ENCODE results near the gene MOG.
"Not testable (repeated sequence)": the region's sequence is repeated elsewhere in the genome, so short reads cannot be mapped to it uniquely, and the experiment has no call there.

MOG gene

DNA sequence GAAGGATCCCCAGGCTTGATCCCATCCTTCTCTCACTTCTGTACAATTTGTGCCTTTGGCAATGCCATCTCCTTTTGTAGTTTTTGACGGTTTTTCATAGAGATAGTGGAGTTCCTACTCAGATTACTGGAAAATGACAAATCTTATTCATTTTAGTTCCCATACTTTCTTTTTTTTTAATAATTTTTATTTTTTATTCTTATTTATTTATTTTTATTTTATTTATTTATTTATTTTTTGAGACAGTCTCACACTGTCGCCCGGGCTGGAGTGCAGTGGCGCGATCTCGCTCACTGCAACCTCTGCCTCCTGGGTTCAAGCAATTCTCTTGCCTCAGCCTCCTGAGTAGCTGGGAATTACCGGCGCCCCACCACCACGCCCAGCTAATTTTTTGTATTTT lies 19.6 kb upstream of the MOG start:
- in situ Hi-C loops (cut with MboI; ENCODE audit: low sequenced_read_pairs): no loop called here

DNA sequence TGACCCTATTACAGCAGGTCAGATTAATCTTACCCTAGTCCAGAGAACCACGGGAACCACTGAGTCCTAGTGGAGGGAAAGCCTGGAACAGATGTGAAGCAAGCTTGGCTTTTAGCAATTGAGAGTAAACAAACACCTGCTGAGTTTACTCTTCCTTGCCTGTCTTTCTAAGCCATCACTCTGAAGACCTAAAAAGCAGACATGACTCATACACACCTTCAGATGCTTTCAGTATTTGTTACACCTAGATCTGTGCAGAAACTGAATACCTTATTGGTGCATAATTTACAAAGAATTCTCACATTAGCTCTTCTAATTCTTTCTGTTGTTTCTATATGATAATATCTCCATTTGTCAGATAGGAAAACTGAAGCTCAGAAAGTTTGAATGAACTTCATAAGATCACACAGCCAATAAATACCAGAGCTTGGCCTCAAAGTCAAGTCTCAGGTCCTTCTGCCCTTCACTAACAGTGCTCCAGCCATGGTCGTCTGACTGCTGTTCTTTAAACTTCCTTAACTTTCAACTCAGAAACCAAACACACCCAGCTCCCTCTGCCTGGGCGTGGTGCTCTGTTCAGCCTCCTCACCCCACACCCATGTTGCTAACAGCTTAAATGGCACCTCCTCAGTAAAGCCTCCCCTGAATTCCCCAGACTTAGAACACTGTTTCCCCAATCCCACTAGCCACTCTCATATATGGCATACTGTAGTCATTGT lies 15.3 kb upstream of the MOG start:
- in situ Hi-C loops (cut with MboI; ENCODE audit: low sequenced_read_pairs): no loop called here

DNA sequence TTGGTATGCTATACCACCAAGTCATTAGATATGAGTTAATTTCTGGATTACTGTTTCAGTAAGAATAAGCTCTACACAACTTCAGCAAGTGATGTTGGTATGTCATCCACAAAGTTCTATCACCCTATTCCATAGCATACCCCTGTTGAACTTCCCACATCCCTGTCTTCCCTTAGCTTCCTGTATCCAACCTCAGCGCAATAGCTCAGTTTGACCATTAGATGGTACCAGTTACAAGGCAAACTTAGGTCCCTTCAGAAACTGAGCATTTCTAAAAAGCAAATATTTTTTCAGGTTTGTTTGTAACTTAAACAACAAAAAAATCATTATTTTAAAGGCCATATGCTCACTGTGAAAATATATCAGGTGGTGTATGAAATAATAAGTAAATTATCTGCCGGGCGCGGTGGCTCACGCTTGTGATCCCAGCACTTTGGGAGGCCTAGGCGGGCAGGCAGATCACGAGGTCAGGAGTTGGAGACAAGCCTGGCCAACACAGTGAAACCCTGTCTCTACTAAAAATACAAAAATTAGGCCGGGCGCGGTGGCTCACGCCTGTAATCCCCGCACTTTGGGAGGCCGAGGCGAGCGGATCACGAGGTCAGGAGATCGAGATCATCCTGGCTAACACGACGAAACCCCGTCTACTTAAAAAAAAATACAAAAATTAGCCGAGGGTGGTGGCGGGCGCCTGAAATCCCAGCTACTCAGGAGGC lies 8.8 kb upstream of the MOG start:
- in situ Hi-C loops (cut with MboI; ENCODE audit: low sequenced_read_pairs): no loop called here

DNA sequence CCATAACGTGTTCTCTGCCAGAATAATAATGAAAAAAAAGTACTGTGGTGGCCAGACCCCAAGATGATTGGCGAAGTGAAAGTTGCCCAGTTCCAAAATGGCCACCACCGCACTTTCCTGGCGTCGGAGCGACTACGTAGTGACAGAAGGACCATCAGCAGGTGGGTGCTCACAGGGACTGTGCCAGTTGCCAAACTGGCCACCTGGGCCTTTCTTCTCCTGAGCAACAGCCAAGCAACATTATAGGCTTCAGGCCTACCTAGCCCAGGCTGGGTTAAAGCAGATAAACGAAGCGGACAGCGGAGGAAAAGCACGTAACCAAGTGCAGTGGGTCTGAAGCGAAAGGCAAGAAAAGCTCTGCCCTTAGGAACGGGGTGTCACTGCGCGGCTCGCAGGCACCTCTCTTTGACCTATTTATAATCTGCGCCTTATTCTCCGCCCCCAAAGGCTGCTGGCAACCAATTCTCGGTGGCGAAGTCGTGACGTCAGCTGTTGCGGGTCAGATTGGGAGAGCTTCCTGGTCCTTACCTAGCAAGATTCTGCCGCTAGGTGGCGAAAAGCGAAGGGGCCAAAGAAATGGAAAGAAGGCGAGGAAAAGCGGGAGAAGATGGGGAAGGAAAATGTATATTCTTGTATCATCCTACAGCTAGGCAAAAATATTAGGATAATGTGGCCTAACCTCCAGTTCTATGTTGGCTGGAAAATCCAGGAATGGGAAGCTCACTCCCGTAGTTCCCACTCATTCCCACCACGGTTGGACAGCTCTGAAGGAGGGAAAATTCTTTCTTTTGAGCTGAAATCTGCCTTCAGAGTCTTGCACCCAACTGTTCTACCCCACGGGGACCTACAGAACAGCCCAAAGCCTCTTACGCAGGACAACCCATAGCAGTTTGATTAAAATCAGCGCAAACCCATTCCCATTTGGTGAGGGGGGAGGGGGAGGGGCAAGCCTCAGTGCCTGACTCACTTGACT lies 6.9 kb upstream of the MOG start:
- in situ Hi-C loops (cut with MboI; ENCODE audit: low sequenced_read_pairs): no loop called here

DNA sequence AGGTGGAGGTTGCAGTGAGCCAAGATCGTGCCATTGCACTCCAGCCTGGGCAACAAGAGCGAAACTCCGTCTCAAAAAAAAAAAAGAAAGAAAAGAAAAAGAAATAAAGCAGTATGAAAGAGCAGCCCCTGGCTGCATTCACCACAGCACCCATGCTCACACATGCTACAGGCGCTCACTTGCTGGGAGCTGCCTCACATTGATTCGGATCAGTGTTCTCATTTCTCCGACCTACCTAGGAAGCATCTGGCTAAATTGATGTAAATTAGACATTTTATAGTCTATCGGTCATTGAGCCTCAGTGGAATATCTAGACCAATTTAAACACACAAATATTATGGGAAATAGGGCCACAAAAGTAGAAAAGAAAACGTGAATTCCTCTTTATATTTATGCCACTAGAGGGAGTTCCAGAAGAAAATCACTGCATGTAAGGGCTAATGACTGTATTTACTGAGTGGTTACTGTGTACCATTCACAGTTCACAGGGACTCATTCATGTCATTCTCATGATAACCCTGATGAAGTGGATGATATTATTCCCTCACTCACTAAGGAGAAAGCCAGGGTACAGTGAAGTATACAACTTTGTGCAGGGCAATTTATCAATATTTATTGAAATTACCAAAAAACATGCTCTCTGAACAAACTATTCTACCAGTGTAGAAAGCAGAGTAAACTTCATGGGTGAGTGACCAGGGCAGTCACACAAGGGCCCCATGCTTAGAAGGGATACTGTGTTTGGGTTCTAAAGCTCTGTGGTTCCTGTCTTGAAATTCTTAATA lies 5.3 kb upstream of the MOG start:
- in situ Hi-C loops (cut with MboI; ENCODE audit: low sequenced_read_pairs): no loop called here

DNA sequence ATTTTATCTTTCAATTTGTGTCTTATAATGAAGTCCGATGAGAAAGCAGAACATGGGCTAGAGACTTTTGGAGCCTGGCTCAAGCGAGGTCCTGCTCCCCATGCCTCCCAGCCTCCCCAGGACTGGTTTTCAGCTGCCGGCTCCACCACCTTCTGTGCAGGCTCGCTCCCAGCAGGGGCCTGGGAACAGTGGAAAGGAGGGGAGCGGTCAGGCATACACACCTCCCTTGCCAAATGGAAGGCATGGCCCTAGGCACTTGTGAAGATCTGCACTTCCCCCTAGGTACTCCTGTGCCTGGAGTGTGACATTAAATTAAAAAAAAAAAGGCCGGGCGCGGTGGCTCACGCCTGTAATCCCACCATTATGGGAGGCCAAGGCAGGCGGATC lies 4.7 kb upstream of the MOG start:
- in situ Hi-C loops (cut with MboI; ENCODE audit: low sequenced_read_pairs): no loop called here

DNA sequence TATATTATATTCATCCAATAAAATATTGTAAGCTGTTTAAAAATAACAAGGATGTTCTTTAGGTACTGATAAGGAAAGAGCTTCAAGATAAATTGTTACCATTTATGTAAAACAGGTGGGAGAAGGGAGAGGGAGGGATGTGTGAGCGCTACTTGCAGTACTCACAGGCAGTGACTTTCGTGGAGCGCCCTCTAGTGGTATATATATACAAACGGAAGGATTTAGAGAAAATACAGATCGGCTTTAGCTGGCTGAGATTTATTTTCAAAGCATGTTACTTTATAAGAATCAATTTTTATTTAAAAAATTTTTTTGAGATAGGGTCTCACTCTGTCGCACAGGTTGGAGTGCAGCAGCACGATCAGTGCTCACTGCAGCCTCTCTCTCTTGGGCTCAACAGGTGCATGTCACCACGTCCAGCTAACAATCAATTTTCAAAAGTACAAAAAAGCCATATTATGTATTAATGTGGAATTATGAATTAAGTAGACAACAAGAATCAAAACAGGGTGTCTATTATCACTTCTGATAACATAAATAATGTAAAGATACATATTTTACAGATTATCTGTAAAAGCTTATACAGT lies 3.3 kb upstream of the MOG start:
- in situ Hi-C loops (cut with MboI; ENCODE audit: low sequenced_read_pairs): no loop called here

DNA sequence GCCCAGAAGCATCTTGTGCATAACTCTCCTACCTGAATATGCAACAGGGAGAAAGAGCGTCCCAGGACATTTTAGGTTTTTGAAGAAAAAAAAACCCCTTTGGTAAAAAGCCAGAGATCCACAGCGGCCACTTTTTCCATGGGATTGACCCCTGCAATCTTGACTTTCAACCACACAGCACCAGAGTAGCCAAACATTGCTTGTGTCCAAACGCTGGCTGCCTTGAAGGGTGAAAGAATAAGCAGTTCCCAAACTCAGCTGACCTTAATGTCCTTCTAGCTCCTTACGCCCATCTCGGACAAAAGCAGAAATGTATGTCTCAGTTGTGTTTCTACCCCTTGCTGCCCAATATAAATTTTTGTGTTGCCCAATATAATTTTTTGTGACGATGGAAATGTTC lies 1.2 kb upstream of the MOG start:
- in situ Hi-C loops (cut with MboI; ENCODE audit: low sequenced_read_pairs): no loop called here

DNA sequence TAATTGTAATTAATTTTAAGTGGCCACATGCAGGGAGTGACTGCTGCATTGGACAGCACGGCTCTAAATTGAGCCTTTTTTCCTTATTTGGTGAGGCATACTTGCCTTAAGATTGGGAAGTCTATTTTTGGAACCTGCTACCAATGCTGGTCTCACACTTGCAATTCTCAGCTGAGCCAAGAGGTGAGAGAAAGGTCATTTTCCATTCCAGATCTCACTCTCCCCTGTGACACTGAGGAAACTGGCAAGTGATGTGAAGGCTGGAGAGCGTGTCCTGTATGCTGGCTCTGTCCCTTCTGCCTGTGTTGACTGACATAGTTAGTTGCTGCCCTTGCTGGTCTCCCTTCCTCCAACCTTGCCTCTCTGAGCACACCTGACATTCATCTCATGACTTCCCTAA lies 735 bp upstream of the MOG start:
- in situ Hi-C loops (cut with MboI; ENCODE audit: low sequenced_read_pairs): no loop called here

DNA sequence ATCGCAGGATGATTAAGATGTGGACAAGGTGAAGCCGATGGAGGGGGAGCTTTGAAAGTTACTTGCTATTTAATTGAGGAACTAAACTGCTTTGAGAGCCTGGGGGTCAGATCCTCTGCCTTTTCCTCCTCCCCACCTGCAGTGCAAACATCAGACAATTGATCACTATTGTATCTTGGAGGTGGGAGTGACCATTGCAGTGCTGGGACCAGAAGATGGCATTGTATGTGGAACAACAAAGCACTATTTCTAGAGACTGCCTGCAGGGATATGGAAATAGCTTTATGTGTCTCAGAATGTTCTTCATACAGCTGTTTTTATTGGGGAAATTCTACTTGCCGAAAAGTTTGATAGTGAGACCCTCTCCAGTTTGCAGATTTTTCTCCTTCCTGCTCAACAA lies 4.2 kb downstream of the MOG start:
- in situ Hi-C loops (cut with MboI; ENCODE audit: low sequenced_read_pairs): no loop called here

DNA sequence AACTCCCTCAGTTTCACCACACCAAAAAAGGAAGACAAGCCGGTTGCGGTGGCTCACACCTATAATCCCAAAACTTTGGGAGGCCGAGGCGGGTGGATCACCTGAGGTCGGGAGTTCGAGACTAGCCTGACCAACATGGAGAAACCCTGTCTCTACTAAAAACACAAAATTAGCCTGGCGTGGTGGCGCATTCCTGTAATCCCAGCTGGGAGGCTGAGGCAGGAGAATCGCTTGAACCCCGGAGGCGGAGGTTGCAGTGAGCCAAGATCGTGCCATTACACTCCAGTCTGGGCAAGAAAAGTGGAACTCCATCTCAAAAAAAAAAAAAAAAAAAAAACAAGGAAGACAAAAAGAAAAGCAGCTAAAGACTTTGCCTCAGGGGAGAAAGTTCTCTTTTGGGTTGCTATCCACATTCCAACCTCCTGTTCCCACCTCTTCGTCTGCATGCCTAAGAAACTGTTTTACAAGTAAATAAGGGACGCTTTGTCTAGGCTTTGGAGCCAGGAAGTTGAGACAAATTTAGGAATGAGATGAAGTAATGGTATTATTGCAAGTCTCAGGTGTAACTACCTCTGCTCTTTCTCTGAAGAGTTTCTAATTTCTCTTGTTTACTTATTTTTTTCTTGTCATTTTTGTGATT lies 4.7 kb downstream of the MOG start:
- in situ Hi-C loops (cut with MboI; ENCODE audit: low sequenced_read_pairs): not testable (repeated sequence)

DNA sequence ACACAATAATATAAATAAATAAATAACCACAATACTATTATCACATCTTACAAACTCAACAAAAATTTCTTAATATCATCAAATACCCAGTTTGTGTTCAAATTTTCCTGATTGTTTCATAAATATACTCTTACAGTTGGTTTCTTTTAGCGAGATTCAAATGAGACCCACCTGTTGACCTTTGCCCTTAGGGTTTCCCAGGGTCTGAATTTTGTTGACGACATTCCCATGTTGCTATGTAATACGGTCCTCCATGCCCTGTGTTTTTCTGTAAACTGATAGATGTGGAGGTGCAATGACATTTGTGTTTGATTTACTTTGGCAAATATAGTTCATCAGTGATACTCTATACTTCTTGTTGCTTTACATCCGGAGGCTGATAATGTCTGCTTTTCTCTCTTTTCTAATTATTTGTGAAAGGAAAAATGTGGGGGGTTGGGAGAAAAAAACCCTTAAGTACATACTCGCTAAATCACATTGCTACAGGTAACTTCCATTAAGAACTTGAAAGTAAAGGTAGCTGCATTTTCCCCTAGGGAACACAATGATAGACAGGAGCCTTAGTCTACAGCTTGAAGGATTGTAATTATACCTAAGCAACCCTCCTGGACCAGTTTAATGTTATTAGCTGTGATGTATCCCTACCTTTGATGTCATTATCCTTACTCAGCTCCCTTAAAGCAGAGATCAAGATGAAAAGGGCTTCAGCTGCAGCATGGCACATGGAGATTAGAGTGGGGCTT lies 6.6 kb downstream of the MOG start:
- in situ Hi-C loops (cut with MboI; ENCODE audit: low sequenced_read_pairs): no loop called here

DNA sequence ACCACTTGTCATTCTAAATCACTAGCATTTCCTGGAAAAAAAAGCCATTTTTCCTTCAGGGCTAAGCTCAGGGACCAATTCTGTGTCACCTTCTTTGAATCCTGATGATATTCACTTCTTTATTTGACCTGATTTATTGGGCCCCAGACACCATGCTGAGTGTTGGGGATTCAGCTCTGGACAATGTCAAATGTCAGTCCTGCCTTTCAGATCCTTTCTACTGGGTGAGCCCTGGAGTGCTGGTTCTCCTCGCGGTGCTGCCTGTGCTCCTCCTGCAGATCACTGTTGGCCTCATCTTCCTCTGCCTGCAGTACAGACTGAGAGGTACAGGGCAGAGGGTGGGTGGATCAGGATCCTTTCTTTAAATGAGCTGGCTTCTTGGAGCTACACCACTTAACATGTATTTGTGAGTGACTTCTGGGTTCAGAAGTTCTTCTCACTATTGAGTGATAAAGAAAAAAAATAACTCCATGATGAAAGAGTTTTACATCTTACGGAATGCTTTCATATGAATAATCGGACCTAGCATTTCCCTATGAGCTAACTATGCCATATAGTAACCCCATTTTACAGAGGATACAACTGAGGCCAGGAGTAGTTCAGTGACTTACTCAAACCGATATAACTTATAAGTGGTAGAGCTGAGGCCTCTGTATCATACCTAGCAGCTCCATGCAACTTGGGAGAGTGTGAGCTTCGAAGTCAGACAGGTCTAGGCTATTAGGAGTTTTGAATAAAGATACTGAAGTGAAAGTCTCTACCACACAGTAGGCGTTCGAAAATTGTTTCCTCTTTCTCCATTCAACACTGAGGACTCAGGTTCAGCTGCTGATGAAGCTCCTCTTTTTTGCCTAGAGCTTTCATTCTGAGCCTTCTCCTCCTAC lies 9.3 kb downstream of the MOG start:
- in situ Hi-C loops (cut with MboI; ENCODE audit: low sequenced_read_pairs): no loop called here

DNA sequence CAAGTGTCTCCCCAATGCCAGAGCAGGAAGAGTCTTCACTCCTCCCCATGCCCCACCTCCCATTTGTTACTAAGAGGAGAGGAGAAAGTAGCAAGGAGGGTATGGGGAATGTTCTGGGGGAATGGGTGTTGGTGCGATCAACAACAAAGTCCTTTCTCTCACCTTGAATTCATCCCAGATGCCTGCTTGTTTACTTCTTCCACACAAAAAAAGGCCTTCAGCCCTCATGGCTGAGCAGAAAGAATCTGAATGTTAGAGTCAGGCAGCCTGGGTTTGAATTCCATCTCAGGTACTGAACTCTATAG lies 9.9 kb downstream of the MOG start:
- in situ Hi-C loops (cut with MboI; ENCODE audit: low sequenced_read_pairs): no loop called here

DNA sequence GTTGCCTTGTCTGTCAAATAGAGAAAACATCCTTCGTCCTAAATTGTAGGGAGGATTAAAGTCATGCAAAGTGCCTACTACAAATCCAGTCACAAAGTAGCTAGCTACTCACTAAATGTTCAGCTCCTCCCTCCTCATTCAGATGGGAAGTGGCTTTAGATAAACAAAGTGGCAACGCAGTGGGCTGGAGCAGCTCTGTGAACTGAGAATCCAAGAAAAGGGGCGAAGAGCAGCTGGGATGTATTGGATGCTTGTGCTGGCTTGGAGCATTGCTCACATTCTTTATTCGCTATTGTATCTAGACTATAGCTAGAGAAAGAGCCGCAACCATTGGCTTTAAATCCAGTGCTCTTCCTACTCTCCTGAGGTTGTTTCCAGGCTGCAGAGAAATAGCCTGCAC lies 10.3 kb downstream of the MOG start:
- in situ Hi-C loops (cut with MboI; ENCODE audit: low sequenced_read_pairs): no loop called here

DNA sequence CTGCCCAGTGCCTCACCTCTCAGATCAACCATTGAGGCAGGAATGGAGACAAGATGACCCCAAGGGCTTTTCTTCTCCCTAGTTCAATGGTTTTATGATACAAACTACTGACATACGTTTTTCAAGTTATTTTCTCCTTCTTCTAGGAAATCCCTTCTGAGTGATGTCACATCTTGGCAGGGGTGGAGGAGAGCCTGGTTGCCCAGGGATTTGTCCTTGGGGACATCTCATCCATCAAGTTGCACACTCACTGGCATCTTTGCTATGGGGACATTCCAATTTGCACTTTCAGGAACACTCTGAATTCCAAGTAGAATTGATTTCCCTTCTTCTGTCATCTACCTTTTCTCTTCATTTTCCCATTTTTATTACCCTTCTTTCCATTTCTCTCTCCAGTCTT lies 14.1 kb downstream of the MOG start:
- in situ Hi-C loops (cut with MboI; ENCODE audit: low sequenced_read_pairs): no loop called here

DNA sequence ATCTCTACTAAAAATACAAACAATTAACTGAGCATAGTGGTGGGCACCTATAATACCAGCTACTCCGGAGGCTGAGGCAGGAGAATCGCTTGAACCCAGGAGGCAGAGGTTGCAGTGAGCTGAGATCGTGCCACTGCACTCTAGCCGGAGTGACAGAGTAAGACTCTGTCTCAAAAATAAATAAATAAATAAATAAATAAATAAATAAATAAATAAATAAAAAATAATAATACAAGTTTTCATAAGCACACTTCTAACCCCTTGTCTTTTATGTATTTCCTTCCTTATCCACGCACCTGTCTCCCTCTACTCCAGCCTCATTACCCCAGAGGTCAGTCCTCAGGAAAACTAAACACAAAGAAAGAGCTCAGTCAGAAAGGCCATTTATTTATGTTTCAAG lies 15.2 kb downstream of the MOG start:
- in situ Hi-C loops (cut with MboI; ENCODE audit: low sequenced_read_pairs): not testable (repeated sequence)

DNA sequence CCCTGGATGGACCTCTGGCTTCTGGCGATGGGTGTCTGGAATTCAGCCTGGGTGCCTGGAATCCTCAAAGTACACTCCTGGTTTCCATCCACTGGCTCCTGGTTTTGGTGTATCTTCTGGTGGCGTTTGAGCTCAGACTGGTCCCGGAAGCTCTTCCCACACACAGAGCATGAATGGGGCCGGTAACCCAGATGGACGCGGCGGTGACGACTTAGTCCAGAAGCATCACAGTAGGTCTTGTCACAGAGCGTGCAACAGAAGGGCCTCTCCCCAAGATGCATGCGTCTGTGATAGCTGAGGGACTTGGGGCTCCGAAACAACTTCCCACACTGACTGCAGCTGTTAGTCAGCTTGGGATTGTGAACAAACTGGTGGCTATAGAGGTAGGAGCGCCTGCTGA lies 16.3 kb downstream of the MOG start:
- in situ Hi-C loops (cut with MboI; ENCODE audit: low sequenced_read_pairs): no loop called here

DNA sequence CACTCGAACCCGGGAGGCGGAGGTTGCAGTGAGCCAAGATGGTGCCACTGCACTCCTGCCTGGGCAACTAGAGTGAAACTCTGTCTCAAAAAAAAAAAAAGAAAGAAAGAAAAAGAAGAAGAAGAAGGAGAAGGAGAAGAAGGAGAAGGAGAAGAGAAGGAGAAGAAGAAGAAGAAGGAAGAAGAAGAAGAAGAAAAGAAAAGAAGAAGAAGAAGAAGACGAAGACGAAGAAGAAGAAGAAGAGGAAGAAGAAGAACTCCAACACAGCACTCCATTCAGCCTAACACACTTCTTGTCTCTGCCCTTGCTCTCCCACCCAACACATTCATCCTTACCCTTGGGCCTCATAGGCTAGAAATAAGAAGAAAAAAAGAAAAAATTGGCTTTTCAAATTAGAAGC lies 17.1 kb downstream of the MOG start:
- in situ Hi-C loops (cut with MboI; ENCODE audit: low sequenced_read_pairs): no loop called here

All from hTERT RPE-1 (cell line).